GM15510 (cell line): ENCODE data around the gene RDH14.

Source experiments
- POLR2A ChIP-seq: IDR thresholded peaks from 3 replicates; pipeline ENCODE4 v1.6.1; 2011; ENCODE audit warnings: borderline replicate concordance; ENCODE audit not compliant: insufficient read length; ENCODE audit errors: extremely low read depth

The RDH14 gene

DNA sequence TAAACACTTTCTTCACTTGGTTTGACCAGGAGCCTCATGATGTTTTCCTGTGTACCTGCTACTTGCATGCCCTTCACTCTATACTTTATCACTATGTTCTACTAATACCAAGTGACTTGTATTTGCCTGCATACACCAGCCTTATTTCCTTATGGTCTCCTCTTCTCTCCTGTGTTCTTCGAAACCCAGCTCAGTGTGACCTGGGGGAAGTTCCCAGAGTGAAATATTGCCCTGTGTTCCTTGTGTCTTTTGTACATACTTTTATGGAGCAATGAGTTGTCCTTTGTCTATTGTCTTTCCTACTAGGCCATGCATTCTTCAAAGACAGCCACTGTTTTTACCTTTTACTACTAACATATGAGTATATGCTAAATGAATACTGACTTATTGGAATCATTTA, 28.3 kb upstream of the RDH14 start:
- no peak for TF ChIP-seq POLR2A

- no peak for TF ChIP-seq POLR2A
These were observed 27.6 kb upstream of the RDH14 start for GRCh38 chr2:18588049-18588448.

DNA sequence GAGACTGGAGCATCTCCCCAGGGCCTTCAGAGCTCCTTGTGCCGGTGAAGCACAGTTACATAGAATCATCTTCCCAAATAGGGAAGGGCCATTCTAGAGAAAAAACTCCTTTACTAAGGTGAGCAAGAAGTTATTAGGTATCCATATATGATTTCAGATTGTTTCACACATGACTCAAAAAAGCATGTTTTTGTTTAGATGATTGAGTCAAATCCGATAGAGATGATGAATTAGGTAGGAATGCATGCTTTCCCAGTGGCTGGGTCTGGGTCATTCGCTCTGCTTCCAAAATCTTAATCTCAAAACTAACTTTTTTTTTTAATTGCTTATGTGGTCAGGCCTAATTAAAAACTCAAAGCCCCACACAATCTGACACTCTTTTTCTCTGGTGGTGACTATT, 25.1 kb upstream of the RDH14 start:
- no peak for TF ChIP-seq POLR2A

DNA sequence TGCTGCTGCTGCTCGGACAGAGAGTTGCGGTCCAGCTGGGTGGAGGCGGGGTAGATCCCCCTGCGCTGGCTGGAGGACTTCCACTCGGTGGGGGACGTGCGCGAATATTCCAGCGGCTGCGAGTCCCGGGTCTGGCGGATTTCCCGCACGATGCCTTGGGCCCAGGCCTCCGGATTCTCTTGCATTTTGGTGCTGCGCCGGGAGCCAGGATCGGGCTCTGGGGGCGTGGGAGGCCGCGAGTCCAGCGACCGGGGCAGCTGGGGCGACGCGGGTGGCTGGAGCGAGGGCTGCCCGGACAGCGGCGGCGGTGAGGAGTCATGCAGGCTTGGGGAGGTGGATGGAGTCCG, 24.1 kb upstream of the RDH14 start:
- no peak for TF ChIP-seq POLR2A

GRCh38 chr2:18583905-18584607, 23.6 kb upstream of the RDH14 start:
- no peak for TF ChIP-seq POLR2A

DNA sequence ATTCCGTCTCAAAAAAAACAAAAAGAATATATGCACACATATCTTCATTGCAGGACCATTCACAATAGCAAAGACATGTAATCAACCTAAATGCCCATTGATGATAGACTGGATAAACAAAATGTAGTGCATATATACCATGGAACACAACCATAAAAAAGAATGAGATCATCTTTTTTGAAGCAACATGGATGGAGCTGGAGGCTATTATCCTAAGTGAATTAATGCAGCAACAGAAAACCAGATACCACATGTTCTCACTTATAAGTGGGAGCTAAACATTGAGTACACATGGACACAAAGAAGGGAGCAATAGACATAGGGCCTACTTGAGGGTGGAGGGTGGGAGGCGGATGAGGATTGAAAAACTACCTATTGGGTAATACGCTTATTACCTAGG, 20.2 kb upstream of the RDH14 start:
- no peak for TF ChIP-seq POLR2A

DNA sequence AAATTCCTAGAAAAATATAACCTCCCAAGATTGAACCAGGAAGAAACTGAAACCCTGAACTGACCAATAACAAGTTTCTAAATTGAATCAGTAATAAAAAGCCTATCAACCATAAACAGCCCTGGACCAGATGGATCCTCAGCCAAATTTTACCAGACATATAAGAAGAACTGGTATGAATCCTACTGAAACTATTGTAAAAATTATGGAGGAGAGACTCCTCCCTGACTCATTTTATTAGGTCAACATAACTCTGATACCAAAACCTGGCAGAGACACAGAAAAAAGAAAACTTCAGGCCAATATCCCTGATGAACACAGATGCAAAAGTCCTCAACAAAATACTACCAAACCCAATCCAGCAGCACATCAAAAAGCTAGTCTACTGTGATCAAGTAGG, 17.6 kb upstream of the RDH14 start:
- no peak for TF ChIP-seq POLR2A

- TF ChIP-seq POLR2A, result no peak
These were observed 5.8 kb upstream of the RDH14 start for GRCh38 chr2:18566145-18566769.

DNA sequence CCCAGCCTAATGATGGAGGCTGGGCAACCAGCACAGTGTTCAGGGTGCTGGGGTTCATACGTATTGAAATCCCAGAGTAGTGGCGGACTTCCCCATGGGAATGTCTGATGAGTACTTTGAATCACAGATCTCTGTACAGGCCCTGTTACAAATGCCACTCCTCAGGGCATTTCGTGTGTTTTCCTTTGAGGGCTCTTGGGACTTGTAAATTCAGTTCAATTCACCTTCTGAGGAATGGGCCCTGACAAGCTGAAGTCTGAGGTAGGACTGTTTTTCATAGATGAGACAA, 288 bp upstream of the RDH14 start:
- peak; percentile 50 for TF ChIP-seq POLR2A

DNA sequence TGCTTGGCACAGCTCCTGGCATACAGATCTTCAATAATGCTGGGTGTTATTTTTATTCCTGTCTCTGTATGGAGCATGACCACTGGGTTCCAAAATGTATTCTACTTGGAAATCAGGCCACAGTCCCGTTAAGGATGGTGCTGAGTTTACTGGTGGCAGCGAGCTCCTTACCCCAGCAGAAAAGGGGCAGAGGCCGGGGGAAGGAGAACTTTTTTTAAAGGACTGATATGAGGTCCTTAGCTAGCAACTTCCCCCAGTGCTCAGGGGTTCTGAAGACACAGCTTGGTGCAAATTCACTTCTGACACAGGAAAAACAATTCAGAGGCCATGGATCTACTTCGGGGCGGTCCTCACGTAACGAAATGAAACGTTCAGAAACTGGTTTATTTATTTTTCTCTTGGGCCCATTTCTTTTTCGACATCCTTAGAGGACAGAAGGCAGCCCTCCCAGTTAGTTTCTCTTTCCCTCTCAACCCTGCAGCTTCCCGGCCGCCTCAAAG, 872 bp downstream of the RDH14 start:
- TF ChIP-seq POLR2A, result no peak

DNA sequence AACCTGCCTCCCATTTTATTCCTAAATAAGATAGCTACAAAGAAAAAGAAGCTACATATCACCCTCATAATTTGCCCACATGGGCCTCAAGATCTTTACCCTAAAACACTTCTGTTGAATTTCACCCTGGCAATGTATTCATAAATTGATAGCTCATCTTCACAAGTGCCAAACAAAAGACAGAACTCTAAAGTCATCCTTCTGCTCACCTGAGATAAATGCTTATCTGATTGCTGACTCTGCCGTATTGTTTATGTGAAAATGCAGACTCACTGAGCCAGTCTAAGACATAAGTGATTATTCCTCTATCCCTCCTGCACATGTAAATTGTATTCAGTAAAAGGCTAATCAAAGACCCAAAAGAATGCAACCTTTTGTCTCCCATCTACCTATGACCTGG, 2.0 kb downstream of the RDH14 start:
- no peak for TF ChIP-seq POLR2A

GRCh38 chr2:18557121-18557520, 3.3 kb downstream of the RDH14 start:
- no peak for TF ChIP-seq POLR2A

DNA sequence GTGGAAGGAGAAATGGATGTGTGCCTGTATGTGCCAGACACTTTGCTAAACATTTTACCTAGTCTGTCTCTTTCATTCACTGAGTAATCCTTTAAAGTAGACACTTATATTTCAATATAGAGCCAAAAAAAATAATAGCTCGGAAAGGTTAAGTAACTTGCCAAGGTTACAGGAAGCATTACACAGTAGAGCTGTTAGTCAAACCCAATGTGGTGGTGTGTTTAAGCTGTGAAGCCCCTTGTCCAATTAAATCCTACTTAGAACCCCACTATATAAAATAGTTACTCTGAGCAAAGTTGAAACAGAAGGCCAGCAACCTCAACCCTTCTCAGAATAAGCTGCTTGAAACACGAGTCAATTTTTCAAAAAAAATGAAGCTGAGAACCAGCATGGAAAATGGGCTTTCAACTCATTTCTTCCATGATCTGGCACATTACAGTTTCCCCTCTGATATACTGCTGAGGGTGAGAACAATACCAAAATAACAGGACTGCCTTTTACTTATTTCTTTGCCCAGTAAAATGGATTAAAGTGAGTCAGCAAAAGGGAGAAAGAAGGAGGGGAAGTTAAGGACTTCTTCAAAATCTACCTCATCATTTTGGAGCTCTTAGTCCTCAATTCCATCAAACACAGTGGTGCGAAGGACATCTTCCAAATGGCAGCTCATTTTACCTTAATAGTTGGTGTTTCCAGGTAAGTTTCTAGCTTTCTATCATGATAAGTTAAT, 7.9 kb downstream of the RDH14 start:
- no peak for TF ChIP-seq POLR2A

DNA sequence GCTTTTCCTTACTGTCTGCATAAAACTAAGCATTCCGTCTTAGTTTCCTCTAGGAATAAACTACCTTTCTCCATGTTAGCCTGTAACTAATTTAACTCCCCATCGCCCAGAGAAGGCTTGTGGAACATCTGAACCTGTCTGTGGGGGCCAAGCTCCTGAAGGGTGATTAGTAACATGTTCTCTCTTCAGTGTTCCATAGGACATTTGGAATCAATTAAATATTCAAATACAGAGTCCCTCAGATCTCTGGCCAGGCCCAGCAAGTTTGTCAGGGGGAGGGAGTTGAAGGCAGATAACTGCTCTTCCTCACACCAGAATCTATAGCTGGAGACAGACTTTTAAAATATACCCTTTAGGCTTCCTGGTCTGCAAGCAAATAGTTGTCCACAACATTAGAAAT, 8.8 kb downstream of the RDH14 start:
- TF ChIP-seq POLR2A, result no peak

DNA sequence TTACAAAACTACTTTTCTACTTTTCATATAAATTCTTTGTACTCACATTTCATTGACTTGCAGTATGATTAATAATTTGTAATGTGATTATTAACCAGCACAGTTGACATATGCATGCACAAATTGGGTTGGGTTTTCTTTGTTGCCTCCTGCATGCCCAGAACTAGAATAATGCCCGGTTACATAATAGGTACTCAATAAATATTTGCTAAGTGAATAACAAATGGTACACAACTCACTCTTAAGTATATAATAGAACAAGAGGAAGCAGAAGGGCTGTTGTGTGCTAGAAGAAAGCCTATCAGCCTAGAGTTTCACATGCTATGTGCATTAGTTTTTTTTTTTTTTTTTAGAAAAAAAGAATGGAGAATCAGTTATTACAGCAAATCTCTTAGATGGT, 9.3 kb downstream of the RDH14 start:
- TF ChIP-seq POLR2A, result no peak

DNA sequence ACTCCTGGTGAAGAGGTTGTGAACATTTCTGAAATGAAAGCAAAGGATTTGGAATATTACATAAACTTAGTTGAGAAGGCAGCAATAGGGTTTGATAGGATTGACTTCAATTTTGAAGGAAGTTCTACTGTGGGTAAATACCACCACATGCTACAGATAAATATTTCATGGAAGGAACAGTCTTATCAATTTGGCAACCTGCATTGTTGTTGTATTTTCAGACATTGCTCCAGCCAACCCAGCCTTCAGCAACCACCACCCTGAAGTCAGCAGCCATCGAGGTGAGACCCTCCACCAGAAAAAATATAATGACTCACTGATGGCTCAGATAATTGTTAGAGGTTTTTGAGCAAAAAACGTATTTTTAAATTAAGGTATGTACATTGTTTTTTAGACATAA, 10.0 kb downstream of the RDH14 start:
- no peak for TF ChIP-seq POLR2A

DNA sequence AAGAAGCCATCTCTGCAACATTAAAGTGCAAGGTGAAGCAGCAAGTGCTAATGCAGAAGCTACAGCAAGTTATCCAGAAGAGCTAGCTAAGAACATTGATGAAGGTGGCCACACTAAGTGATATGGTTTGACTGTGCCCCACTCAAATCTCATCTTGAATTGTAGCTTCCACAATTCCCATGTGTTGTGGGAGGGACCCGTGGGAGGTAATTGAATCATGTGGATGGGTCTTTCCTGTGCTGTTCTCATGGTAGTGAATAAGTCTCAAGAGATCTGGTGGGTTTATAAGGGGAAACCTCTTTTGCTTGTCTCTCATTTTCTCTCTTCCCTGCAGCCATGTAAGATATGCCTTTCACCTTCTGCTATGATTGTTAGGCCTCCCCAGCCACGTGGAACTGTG, 11.4 kb downstream of the RDH14 start:
- TF ChIP-seq POLR2A, result no peak

DNA sequence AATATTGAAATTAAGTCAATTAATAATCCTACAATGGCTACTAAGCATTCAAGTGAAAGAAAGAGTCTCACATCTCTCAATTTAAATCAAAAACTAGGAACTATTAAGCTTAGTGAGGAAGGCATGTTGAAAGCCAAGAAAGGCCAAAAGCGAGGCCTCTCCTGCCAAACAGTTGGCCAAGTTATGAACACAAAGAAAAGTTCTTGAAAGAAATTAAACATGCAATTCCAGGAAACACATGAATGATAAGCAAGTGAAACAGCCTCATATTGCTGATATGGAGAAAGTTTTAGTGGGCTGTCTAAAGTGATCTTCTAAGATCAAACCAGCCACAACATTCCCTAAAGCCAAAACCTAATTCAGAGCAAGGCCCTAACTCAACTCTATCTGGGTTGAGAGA, 11.8 kb downstream of the RDH14 start:
- TF ChIP-seq POLR2A, result no peak
